HepG2 (cell line): Measurements from ENCODE around the gene C20orf141. TPM values are rescaled to one million over a fixed set of nuclear protein-coding genes. Genes with fewer than 3 reads are reported as not detected.

Experiments
- EEA1 ChIP-seq: sonication (generic); formaldehyde crosslinking; IDR thresholded peaks from 2 replicates; pipeline ENCODE4 v1.5.1; 2020; ENCODE audit warnings: mild to moderate bottlenecking, missing genetic modification reagents, borderline replicate concordance
- RBM39 ChIP-seq: fragments of 200-400 bp; formaldehyde crosslinking; IDR thresholded peaks from one replicate; pipeline ENCODE4 v1.6.1; 2018; ENCODE audit warnings: antibody characterized with exemption, mild to moderate bottlenecking, low read depth, low read length; ENCODE audit not compliant: poor library complexity, severe bottlenecking
- SOX5 ChIP-seq: IDR thresholded peaks from 2 replicates; pipeline ENCODE4 v1.6.1; 2016; ENCODE audit warnings: borderline replicate concordance
- STAT5B ChIP-seq: sonication (generic); formaldehyde crosslinking; IDR thresholded peaks from 2 replicates; pipeline ENCODE4 v1.4.0; 2020; ENCODE audit warnings: missing genetic modification reagents
- TBX2 ChIP-seq: sonication (generic); formaldehyde crosslinking; IDR thresholded peaks from 2 replicates; pipeline ENCODE4 v1.5.0; 2020; ENCODE audit warnings: missing genetic modification reagents, mild to moderate bottlenecking, borderline replicate concordance
- ZBTB1 ChIP-seq: sonication (generic); formaldehyde crosslinking; IDR thresholded peaks from 2 replicates; pipeline ENCODE4 v1.4.0; 2020; ENCODE audit warnings: missing genetic modification reagents, borderline replicate concordance
- ZNF337 ChIP-seq: sonication (generic); formaldehyde crosslinking; IDR thresholded peaks from 2 replicates; pipeline ENCODE4 v1.5.1; 2020; ENCODE audit warnings: missing genetic modification reagents, low read depth, mild to moderate bottlenecking, borderline replicate concordance
- ZNF367 ChIP-seq: sonication (generic); formaldehyde crosslinking; IDR thresholded peaks from 2 replicates; pipeline ENCODE4 v1.4.0; 2020; ENCODE audit warnings: missing genetic modification reagents, borderline replicate concordance
- ZNF556 ChIP-seq: sonication (generic); formaldehyde crosslinking; IDR thresholded peaks from 2 replicates; pipeline ENCODE4 v1.4.0; 2020; ENCODE audit warnings: mild to moderate bottlenecking, missing genetic modification reagents, borderline replicate concordance
- polyA plus RNA-seq, 8 experiments: library from polyadenylated mRNA; depleted of rRNA in 3 of 8; stranded (reverse) in 7 of 8; unstranded in 1 of 8; fragments of >200 nt; fragmentation: Illumina TruSeq in 4 of 8; extraction: Trizol in 4 of 8; gene quantifications; 2 replicates each; pipeline versions ENCODE4 v1.2.1 to v1.2.3, GENCODE V29; 2011 to 2016; ENCODE audit warnings: low read depth in 4 of 8, missing spikeins in 1 of 8, mixed read lengths in 1 of 8; ENCODE audit not compliant: insufficient read depth in 1 of 8
- total RNA-seq, 5 experiments: library from RNA; depleted of rRNA; stranded (reverse); fragments of >200 nt; fragmentation: Illumina TruSeq; extraction: Trizol; gene quantifications; 2 replicates each; pipeline ENCODE4 v1.2.3, GENCODE V29; 2016; ENCODE audit warnings: low read depth in 1 of 5
- TF ChIP-seq, protein P1 (sequence below): sonication (generic); formaldehyde crosslinking; IDR thresholded peaks from one replicate; pipeline ENCODE4 v1.5.1; 2020; ENCODE audit warnings: mild to moderate bottlenecking, missing genetic modification reagents; ENCODE audit errors: not compliant biosample characterization
- TF ChIP-seq, protein P2 (sequence below): sonication (generic); formaldehyde crosslinking; conservative IDR thresholded peaks from 2 replicates; pipeline ENCODE4 v1.8.0; 2022; ENCODE audit warnings: mild to moderate bottlenecking, moderate library complexity, missing genetic modification reagents
- TF ChIP-seq, protein P3 (sequence below): sonication (generic); formaldehyde crosslinking; conservative IDR thresholded peaks from 2 replicates; pipeline ENCODE4 v1.4.0; 2020; ENCODE audit warnings: mild to moderate bottlenecking, missing genetic modification reagents, moderate library complexity

Gene C20orf141
- total and polyA plus RNA-seq, 2 of the 13 experiments (the other 11 are each of a cell fraction or from before 2014, with no cell fraction given), result not detected

DNA sequence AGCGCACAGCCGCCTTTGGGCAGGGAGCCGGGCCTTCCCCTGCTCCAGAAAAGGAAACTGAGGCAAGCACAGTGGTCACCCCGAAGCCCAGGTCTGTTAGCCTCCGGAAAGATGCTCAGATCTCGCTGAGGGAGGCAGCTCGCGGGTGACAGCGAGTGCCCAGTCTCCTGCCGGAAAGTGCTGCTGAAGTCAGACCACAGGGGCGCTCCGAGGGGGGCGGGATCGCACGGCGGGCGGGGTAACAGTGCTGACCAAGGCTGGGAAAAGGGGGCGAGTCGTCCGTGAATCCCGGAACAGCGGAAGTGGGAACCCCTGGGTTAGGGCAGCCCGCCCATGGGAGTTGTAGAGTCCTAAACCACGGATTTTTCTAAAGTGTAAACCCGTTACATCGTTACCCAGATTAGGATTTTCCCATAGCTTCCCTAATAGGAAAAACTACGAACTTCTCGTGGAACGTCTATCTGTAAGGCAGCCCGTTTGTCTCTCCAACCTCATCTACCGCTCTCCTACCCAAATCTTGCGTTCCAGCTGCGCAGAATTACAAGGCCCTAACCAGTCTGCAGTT lies 26.3 kb downstream of the C20orf141 start (continued):
- TF ChIP-seq, protein P1, sequence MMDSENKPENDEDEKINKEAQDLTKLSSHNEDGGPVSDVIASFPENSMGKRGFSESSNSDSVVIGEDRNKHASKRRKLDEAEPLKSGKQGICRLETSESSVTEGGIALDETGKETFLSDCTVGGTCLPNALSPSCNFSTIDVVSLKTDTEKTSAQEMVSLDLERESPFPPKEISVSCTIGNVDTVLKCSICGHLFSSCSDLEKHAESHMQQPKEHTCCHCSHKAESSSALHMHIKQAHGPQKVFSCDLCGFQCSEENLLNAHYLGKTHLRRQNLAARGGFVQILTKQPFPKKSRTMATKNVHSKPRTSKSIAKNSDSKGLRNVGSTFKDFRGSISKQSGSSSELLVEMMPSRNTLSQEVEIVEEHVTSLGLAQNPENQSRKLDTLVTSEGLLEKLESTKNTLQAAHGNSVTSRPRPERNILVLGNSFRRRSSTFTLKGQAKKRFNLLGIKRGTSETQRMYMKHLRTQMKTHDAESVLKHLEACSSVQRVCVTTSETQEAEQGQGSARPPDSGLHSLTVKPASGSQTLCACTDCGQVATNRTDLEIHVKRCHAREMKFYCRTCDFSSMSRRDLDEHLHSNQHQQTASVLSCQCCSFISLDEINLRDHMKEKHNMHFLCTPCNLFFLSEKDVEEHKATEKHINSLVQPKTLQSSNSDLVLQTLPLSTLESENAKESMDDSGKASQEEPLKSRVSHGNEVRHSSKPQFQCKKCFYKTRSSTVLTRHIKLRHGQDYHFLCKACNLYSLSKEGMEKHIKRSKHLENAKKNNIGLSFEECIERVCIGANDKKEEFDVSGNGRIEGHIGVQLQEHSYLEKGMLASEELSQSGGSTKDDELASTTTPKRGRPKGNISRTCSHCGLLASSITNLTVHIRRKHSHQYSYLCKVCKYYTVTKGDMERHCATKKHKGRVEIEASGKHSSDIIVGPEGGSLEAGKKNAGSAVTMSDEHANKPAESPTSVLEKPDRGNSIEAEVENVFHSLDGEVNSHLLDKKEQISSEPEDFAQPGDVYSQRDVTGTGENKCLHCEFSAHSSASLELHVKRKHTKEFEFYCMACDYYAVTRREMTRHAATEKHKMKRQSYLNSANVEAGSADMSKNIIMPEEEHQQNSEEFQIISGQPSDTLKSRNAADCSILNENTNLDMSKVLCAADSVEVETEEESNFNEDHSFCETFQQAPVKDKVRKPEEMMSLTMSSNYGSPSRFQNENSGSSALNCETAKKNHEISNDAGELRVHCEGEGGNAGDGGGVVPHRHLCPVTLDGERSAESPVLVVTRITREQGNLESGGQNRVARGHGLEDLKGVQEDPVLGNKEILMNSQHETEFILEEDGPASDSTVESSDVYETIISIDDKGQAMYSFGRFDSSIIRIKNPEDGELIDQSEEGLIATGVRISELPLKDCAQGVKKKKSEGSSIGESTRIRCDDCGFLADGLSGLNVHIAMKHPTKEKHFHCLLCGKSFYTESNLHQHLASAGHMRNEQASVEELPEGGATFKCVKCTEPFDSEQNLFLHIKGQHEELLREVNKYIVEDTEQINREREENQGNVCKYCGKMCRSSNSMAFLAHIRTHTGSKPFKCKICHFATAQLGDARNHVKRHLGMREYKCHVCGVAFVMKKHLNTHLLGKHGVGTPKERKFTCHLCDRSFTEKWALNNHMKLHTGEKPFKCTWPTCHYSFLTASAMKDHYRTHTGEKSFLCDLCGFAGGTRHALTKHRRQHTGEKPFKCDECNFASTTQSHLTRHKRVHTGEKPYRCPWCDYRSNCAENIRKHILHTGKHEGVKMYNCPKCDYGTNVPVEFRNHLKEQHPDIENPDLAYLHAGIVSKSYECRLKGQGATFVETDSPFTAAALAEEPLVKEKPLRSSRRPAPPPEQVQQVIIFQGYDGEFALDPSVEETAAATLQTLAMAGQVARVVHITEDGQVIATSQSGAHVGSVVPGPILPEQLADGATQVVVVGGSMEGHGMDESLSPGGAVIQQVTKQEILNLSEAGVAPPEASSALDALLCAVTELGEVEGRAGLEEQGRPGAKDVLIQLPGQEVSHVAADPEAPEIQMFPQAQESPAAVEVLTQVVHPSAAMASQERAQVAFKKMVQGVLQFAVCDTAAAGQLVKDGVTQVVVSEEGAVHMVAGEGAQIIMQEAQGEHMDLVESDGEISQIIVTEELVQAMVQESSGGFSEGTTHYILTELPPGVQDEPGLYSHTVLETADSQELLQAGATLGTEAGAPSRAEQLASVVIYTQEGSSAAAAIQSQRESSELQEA, result peak; percentile 8
- TF ChIP-seq, protein P2, sequence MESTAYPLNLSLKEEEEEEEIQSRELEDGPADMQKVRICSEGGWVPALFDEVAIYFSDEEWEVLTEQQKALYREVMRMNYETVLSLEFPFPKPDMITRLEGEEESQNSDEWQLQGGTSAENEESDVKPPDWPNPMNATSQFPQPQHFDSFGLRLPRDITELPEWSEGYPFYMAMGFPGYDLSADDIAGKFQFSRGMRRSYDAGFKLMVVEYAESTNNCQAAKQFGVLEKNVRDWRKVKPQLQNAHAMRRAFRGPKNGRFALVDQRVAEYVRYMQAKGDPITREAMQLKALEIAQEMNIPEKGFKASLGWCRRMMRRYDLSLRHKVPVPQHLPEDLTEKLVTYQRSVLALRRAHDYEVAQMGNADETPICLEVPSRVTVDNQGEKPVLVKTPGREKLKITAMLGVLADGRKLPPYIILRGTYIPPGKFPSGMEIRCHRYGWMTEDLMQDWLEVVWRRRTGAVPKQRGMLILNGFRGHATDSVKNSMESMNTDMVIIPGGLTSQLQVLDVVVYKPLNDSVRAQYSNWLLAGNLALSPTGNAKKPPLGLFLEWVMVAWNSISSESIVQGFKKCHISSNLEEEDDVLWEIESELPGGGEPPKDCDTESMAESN, result peak; percentile 37; the same call in 1 of the 2 replicates
- 0 out of 2 replicates have a peak, but pooled peaks have one; percentile 1 for TF ChIP-seq ZNF556
- TF ChIP-seq ZNF367, result 0 out of 2 replicates have a peak, but pooled peaks have one; percentile 31
- TF ChIP-seq ZNF337 (CRISPR knock-in tag), result no peak
- no peak for TF ChIP-seq ZBTB1 (CRISPR knock-in tag)
- TF ChIP-seq SOX5 (CRISPR knock-in tag), result no peak
- TF ChIP-seq, protein P3, sequence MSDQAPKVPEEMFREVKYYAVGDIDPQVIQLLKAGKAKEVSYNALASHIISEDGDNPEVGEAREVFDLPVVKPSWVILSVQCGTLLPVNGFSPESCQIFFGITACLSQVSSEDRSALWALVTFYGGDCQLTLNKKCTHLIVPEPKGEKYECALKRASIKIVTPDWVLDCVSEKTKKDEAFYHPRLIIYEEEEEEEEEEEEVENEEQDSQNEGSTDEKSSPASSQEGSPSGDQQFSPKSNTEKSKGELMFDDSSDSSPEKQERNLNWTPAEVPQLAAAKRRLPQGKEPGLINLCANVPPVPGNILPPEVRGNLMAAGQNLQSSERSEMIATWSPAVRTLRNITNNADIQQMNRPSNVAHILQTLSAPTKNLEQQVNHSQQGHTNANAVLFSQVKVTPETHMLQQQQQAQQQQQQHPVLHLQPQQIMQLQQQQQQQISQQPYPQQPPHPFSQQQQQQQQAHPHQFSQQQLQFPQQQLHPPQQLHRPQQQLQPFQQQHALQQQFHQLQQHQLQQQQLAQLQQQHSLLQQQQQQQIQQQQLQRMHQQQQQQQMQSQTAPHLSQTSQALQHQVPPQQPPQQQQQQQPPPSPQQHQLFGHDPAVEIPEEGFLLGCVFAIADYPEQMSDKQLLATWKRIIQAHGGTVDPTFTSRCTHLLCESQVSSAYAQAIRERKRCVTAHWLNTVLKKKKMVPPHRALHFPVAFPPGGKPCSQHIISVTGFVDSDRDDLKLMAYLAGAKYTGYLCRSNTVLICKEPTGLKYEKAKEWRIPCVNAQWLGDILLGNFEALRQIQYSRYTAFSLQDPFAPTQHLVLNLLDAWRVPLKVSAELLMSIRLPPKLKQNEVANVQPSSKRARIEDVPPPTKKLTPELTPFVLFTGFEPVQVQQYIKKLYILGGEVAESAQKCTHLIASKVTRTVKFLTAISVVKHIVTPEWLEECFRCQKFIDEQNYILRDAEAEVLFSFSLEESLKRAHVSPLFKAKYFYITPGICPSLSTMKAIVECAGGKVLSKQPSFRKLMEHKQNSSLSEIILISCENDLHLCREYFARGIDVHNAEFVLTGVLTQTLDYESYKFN, result no peak; the same call in 1 of the 2 replicates
- peak; percentile 2 for TF ChIP-seq RBM39
- no peak for TF ChIP-seq TBX2
- no peak for TF ChIP-seq EEA1 (CRISPR knock-in tag)
- TF ChIP-seq STAT5B, result no peak; the same call in 1 of the 2 replicates
